OCI-LY1 (cell line): Measurements from ENCODE around the gene IMMP2L.

ENCODE experiments used
- H2AFZ ChIP-seq: fragments of 200-600 bp; sonication (generic), shearing (Covaris generic); 2 replicates; pipeline ENCODE4 v1.6.0; 2014; ENCODE audit warnings: antibody characterized with exemption, mild to moderate bottlenecking, low read length
- H3F3A ChIP-seq: fragments of 200-600 bp; sonication (generic), shearing (Covaris generic); 2 replicates; pipeline ENCODE4 v1.6.0; 2014; ENCODE audit warnings: mild to moderate bottlenecking, antibody characterized with exemption, low read length, moderate library complexity; ENCODE audit not compliant: insufficient read depth
- H3K27ac ChIP-seq: fragments of 200-600 bp; sonication (generic); 2 replicates; pipeline ENCODE4 v1.5.1; 2014; ENCODE audit warnings: low read length, mixed run types, mild to moderate bottlenecking, low read depth; ENCODE audit not compliant: poor library complexity, severe bottlenecking
- H3K27me3 ChIP-seq: fragments of 200-600 bp; sonication (generic); 2 replicates; pipeline ENCODE4 v1.6.0; 2014; ENCODE audit warnings: antibody characterized with exemption, mild to moderate bottlenecking, low read length, moderate library complexity; ENCODE audit not compliant: insufficient read depth
- H3K36me3 ChIP-seq: fragments of 200-600 bp; sonication (generic); 2 replicates; pipeline ENCODE4 v1.6.1; 2014; ENCODE audit warnings: mild to moderate bottlenecking, antibody characterized with exemption, low read length, moderate library complexity, mixed read lengths; ENCODE audit not compliant: insufficient read depth
- H3K4me1 ChIP-seq: fragments of 200-600 bp; sonication (generic); 2 replicates; pipeline ENCODE4 v1.5.1; 2014; ENCODE audit warnings: mild to moderate bottlenecking, low read length, moderate library complexity; ENCODE audit not compliant: insufficient read depth, severe bottlenecking
- H3K4me2 ChIP-seq: fragments of 200-600 bp; sonication (generic), shearing (Covaris generic); 2 replicates; pipeline ENCODE4 v1.6.1; 2014; ENCODE audit warnings: low read length
- H3K4me3 ChIP-seq: fragments of 200-600 bp; sonication (generic); 2 replicates; pipeline ENCODE4 v1.5.1; 2014; ENCODE audit warnings: low read length, low read depth, mild to moderate bottlenecking, mixed read lengths; ENCODE audit not compliant: poor library complexity, severe bottlenecking
- H3K79me2 ChIP-seq: fragments of 200-600 bp; shearing (Covaris generic); 2 replicates; pipeline ENCODE4 v1.6.1; 2016; ENCODE audit warnings: mixed run types, low read length, mixed read lengths; ENCODE audit not compliant: insufficient read depth
- H3K9ac ChIP-seq: fragments of 200-600 bp; sonication (generic), shearing (Covaris generic); 2 replicates; pipeline ENCODE4 v1.6.1; 2014; ENCODE audit warnings: mild to moderate bottlenecking, low read length, mixed read lengths
- H3K9me2 ChIP-seq: fragments of 200-600 bp; sonication (generic), shearing (Covaris generic); 2 replicates; pipeline ENCODE4 v1.6.1; 2014; ENCODE audit warnings: low read depth, mild to moderate bottlenecking, low read length, mixed read lengths
- H3K9me3 ChIP-seq: fragments of 200-600 bp; shearing (Covaris generic); 2 replicates; pipeline ENCODE4 v1.6.1; 2014; ENCODE audit warnings: low read length, mixed read lengths
- H4K20me1 ChIP-seq: fragments of 200-600 bp; sonication (generic), shearing (Covaris generic); 2 replicates; pipeline ENCODE4 v1.6.0; 2016; ENCODE audit warnings: mild to moderate bottlenecking, low read length; ENCODE audit not compliant: insufficient read depth
- EZH2 ChIP-seq: fragments of 200-600 bp; sonication (generic), shearing (Covaris generic); IDR thresholded peaks from 2 replicates; pipeline ENCODE4 v1.8.0; 2017; ENCODE audit warnings: borderline replicate concordance, mixed run types, mild to moderate bottlenecking, antibody characterized with exemption, low read length, moderate library complexity, mixed read lengths
- TF ChIP-seq, protein P1 (sequence below): fragments of 200-600 bp; sonication (generic), shearing (Covaris generic); IDR thresholded peaks from 2 replicates; pipeline ENCODE4 v1.5.1; 2017; ENCODE audit warnings: mild to moderate bottlenecking, antibody characterized with exemption, low read length, moderate library complexity, mixed read lengths

The IMMP2L gene

DNA sequence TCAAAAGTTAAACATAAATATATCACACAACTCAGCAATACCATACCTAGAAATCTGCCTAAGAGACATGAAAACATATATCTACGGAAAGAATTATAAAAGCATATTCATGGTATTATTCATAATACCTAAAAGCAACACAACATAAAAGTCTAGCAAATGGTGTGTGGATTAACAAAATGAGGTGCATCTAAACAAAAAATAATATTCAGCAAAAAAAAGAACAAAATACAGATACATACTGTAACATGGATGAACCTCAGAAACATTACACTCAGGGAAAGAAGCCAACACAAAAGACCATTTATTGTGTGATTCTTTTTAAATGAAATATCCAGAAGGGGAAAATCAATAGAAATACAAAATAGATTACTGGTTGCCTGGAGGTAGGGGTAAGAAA is 155.0 kb downstream of the IMMP2L start:
- Histone ChIP-seq H3K4me1 (no peaks in the 10 kb centered on the region), H3K4me3 (no peak overlapping the region), H3K4me2 (no peak overlapping the region), H3K27ac (no peak overlapping the region), H4K20me1 (no peaks in the 10 kb centered on the region), H3K36me3 (no peaks in the 10 kb centered on the region), H3K27me3 (no peaks in the 10 kb centered on the region), H2AFZ (no peak overlapping the region), H3F3A (no peaks in the 10 kb centered on the region), H3K9ac (no peak overlapping the region), H3K9me3 (no peaks in the 10 kb centered on the region), H3K9me2 (no peaks in the 10 kb centered on the region), H3K79me2 (no peaks in the 10 kb centered on the region)
- TF ChIP-seq, protein P1, sequence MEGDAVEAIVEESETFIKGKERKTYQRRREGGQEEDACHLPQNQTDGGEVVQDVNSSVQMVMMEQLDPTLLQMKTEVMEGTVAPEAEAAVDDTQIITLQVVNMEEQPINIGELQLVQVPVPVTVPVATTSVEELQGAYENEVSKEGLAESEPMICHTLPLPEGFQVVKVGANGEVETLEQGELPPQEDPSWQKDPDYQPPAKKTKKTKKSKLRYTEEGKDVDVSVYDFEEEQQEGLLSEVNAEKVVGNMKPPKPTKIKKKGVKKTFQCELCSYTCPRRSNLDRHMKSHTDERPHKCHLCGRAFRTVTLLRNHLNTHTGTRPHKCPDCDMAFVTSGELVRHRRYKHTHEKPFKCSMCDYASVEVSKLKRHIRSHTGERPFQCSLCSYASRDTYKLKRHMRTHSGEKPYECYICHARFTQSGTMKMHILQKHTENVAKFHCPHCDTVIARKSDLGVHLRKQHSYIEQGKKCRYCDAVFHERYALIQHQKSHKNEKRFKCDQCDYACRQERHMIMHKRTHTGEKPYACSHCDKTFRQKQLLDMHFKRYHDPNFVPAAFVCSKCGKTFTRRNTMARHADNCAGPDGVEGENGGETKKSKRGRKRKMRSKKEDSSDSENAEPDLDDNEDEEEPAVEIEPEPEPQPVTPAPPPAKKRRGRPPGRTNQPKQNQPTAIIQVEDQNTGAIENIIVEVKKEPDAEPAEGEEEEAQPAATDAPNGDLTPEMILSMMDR, result no peak
- no peak for TF ChIP-seq EZH2

DNA sequence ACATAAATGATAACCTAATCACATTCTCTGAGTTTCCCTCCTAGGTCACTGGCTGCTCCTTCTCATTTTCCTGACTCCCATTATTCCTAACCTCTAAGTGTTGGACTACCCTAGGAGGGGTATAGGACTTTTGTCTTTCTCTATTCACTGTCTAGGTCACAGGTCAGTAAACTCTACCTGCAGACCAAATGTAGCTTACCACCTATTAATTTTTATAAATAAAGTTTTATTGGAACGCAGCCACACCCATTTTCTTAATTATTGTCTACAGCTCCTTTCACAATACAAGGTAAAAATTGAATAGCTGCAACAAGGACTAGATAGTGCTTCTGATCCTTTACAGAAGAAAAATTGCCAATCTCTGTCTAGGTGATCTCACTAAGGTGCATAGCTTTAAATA is 156.7 kb downstream of the IMMP2L start:
- H3K79me2 ChIP-seq, result no peaks in the 10 kb centered on the region
- H3F3A ChIP-seq, result no peaks in the 10 kb centered on the region
- no peak overlapping the region for H3K9ac ChIP-seq
- H2AFZ ChIP-seq, result no peak overlapping the region
- no peaks in the 10 kb centered on the region for H3K4me1 ChIP-seq
- no peaks in the 10 kb centered on the region for H3K9me3 ChIP-seq
- H3K36me3 ChIP-seq, result no peaks in the 10 kb centered on the region
- no peaks in the 10 kb centered on the region for H3K27me3 ChIP-seq
- no peak overlapping the region for H3K4me2 ChIP-seq
- H4K20me1 ChIP-seq, result no peaks in the 10 kb centered on the region
- no peaks in the 10 kb centered on the region for H3K9me2 ChIP-seq
- no peak overlapping the region for H3K27ac ChIP-seq
- no peak overlapping the region for H3K4me3 ChIP-seq
- no peak for TF ChIP-seq EZH2
- TF ChIP-seq, protein P1, result no peak

DNA sequence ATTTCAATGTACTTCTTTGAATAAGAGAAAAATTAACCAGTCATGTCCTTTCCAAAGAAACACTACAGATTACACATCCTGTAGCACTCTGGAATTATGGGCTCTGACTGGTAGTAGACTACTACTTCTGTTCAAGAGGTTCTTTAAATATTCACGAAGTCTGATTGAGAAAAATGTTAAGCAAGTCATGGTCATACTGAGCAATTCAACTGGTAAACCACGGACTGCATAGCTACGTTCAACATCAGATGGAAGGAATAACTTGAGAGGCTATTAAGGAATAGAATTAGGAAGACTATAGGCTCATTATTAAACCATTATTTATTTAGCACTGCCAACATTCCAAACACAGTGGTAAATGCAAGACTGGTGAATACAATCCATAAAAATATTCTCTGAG is 160.8 kb downstream of the IMMP2L start:
- Histone ChIP-seq H3K9me2 (no peaks in the 10 kb centered on the region), H3F3A (no peaks in the 10 kb centered on the region), H3K4me3 (no peak overlapping the region), H3K9me3 (no peaks in the 10 kb centered on the region), H3K4me2 (no peak overlapping the region), H3K9ac (no peak overlapping the region), H3K27me3 (no peaks in the 10 kb centered on the region), H4K20me1 (no peaks in the 10 kb centered on the region), H3K4me1 (no peaks in the 10 kb centered on the region), H3K27ac (no peak overlapping the region), H2AFZ (no peak overlapping the region), H3K36me3 (no peaks in the 10 kb centered on the region), H3K79me2 (no peaks in the 10 kb centered on the region)
- TF ChIP-seq, protein P1, result no peak
- TF ChIP-seq EZH2, result no peak
